HG03457 (cell line): ENCODE data around the gene MRPL48.

ENCODE experiments used
- ATAC-seq: cut with Tn5 transposase; IDR thresholded peaks from one replicate; pipeline ENCODE4 v1.9.1; 2021; ENCODE audit warnings: moderate number of reproducible peaks; ENCODE audit not compliant: unreplicated experiment

MRPL48 gene

DNA sequence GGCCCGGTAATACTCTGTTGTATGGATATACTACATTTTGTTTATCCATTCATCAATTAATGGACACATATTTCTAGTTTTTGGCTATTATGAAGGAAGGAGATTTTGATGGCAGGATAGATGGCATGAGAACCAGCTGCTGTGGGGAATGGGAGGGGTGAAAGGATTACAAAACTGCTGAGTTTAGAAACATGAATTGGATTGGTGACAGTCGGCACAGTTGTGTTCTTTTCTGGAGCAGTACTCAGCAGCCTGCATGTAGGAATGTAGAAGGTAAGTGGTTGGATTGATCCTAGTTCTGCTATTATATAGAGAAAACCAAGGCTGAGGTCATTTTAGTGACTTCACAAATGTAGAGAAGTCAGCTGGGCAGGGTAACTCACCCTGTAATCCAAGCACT lies 96.2 kb downstream of the MRPL48 start:
- no peak for ATAC-seq

DNA sequence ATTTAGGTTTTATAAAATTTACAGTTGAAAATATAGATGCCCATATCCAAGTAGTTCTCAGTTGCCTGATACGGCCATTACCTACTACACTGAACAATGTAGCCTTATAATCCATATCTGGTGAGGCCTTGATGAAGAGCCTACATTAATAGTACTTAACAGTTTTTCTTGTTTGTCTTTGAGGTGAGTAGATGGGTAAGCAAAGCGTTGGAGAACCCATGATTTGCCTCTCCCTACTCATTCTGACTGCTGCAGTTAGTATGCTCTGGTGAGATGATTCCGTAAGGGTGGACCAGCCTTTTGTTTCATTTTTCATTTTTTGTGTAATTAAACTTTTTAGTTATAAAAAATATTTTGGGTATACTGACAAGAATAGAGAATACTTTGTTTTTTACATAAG lies 100.6 kb downstream of the MRPL48 start:
- no peak for ATAC-seq

DNA sequence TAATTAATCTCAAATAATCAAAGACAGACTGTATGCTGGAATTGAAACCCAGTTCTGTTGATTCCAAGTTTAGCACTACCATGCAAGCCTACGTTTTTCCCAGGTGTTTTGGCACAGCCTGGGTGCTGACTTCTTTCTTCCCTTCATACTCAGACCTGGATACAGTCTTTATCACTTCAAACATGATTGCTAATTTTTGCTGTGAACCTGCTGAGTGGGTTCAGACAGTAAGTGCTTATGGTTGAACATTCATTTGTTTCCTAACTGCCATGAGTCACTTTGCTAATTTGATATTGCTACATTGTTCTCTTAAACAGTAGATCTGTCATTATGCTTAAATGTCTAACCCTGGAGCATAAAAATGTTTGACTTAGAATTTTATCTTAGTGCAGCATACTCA lies 101.3 kb downstream of the MRPL48 start:
- no peak for ATAC-seq

DNA sequence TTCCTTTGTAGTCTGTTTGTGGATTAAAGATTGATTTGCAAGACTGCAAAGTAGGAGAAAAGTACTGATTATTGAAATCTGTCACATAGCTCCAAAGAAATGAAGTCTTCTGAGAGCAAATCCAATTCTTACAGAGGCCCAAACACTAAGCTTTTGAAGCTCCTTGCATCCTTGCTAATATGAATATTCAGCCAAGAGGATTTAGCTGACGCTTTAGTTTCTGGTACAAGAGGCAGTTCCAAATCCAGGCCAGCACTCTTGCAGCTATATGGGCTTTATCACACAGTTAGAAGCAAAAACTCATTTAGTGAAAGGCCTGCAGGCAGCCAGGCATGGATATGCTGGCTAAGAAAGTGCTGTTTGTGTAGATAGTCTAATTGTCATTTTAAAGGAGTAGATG lies 101.9 kb downstream of the MRPL48 start:
- no peak for ATAC-seq

DNA sequence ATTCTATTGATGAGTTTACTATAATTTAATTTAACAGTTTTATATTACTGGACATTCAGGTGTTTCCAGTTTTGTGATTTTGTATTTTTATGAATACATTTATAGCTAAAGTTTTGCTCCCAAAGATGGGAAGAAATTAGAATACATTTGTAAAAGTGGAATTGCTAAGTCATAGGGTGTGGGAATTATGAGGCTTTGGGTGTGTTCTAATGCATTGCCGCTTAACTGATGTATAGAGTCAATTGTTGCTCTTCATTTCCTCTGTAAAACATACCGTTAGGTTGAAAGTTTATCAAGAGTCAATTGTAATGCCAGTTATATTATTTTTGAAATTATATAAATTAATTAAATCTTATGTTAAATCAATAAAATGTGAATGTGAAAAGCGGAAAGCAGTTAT lies 105.4 kb downstream of the MRPL48 start:
- no peak for ATAC-seq

DNA sequence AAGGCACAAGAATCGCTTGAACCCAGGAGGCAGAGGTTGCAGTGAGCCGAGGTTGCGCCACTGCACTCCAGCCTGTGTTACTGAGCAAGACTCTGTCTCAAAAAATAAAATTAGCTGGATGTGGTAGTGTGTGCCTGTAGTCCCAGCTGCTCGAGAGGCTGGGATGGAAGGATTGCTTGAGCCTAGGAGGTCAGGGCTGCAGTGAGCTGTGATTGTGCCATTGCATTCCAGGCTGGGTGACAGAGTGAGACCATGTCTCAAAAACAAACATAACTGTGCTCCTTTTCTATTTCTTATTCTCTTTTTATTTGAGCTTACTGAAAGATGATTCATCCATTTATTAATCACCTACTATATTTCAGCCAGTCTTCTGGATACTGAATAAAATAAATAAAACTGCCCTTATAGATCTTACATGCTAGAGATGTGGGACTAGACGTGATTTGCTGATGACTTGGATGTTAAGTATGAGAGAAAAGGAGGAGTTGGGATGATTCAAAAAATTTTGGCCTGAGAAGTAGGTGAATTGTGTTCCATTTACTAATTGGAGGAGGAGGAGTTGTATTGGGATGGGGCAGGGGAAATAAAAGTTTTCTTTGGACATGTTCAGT lies 107.2 kb downstream of the MRPL48 start:
- ATAC-seq: no peak

DNA sequence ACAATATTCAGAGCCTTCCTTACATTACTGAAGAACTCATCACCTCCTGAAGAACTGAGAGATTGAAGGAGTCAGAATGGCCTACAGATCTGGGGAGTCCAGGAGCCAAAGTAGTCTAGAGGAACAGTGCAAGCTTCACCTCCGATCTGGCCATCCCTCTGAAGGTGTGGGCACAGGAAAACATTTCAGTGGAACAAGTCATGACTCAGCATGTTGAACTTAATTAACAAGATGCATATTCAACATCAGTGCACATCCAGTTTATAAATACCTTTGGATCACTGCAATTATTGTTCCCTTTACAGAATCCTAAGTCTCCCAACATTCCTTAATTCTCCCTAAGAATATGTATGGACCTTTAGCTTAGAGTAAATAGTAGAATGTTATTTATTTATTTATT lies 114.6 kb downstream of the MRPL48 start:
- no peak for ATAC-seq

DNA sequence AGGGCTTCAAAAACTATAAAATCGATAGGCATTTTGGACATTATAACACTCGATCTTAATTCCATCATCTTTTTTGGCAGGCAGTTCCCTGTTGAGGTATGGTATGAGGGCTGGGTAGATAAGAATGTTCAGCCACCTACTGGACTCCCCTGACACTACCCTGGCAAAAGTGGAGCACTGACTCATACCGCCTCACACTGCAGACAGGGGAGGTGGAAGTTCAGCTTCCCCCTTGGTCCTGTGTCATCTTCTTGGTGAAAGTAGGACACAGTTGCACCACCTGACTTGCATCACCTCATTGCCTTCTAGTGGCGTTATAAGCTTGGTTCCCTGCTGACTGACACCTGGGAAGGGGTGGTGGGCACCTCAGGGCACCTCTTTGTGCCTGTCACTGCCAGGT lies 119.5 kb downstream of the MRPL48 start:
- no peak for ATAC-seq

DNA sequence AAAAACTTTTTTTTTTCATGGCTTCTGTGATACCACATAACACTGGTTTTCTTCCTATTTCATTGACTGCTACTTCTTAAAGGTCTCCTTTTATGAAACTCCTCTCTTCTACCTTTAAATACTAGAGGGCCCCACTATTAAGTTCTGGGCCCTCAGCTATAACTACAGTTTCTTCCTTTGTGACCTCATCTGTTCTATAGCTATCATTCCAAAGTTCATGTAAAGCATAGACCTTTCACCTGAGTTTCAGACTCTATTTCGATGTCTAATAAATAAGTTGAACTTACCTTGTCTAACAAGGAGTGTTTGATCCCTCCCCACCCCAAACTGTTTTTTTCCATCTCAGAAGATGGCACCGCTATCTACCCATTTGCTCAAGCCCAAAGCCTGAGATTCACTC lies 124.4 kb downstream of the MRPL48 start:
- no peak for ATAC-seq

DNA sequence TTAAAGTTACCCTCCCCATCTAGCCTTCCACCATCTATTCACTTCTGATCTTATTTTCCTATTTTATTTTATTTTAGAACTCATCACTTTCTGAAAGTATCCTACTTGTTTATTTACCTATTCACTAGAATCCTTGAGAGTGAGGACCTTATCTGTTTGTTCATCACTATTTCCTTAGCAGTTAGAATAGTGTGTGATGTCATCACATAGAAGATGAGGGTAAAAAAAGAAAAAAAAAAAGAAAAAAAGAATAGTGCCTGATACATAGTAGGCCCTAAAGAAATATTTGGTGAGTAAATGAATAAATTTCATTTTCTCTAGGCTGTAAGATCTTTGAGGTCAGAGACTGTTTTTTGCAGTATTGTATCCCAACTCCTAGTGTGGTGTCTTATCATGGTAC lies 125.8 kb downstream of the MRPL48 start:
- ATAC-seq: no peak

DNA sequence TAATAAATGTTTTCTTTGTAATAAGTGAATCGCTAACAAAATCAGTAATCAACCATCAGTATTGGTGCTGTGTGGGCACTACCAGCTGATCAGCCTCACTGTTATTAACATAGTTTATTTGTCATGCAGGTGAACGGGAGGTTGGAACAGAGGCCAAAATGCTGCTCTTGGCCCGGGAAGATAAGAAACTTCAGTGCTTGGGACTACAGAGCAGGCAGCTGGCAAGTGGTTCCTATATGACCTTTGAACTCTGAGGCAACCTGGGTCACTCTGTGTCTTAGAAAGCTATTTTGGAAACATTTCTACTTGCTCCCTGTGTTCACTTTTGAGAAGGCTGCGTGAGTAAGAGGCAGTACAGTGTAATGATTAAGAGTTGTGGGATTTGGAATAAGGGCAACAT lies 126.6 kb downstream of the MRPL48 start:
- no peak for ATAC-seq
